Umbilical cord (tissue), 1 donor: ENCODE results near the gene REEP6. TPM values are rescaled to one million over a fixed set of nuclear protein-coding genes. Genes with fewer than 3 reads are reported as not detected.

Experiments
- total RNA-seq: library from RNA; depleted of rRNA; stranded (reverse); fragments of >200 nt; gene quantifications from one replicate; pipeline ENCODE4 v1.2.3, GENCODE V29; 2014; ENCODE audit warnings: low replicate concordance; ENCODE audit not compliant: insufficient read depth

Gene REEP6
- total RNA-seq, 1 donor from 2014 or later, result 1.4 TPM

Other genes starting within 250 kb of the REEP6 start
- gene ATP5F1D, start 249.4 kb upstream of the REEP6 start, total RNA-seq, result 24.8 TPM
- gene MIDN, start 242.6 kb upstream of the REEP6 start, total RNA-seq, result 16.6 TPM
- gene CIRBP, start 221.8 kb upstream of the REEP6 start, total RNA-seq, result 319 TPM
- 1.7 TPM for gene FAM174C, start 215.7 kb upstream of the REEP6 start, total RNA-seq
- not detected for gene EFNA2, start 205.3 kb upstream of the REEP6 start, total RNA-seq
- gene NDUFS7, start 107.3 kb upstream of the REEP6 start, total RNA-seq, result 29.1 TPM
- 13.7 TPM for gene GAMT, start 89.6 kb upstream of the REEP6 start, total RNA-seq
- gene DAZAP1, start 83.6 kb upstream of the REEP6 start, total RNA-seq, result 30.8 TPM
- gene RPS15, start 52.8 kb upstream of the REEP6 start, total RNA-seq, result 212 TPM
- gene APC2, start 41.1 kb upstream of the REEP6 start, total RNA-seq, result 0.72 TPM
- gene C19orf25, start 12.0 kb upstream of the REEP6 start, total RNA-seq, result 22.9 TPM
- 1.9 TPM for gene PCSK4, start 831 bp upstream of the REEP6 start, total RNA-seq
- gene ADAMTSL5, start 21.8 kb downstream of the REEP6 start, total RNA-seq, result 5.1 TPM
- not detected for gene PLK5, start 32.9 kb downstream of the REEP6 start, total RNA-seq
- gene MEX3D, start 77.1 kb downstream of the REEP6 start, total RNA-seq, result 50.3 TPM
- 76.1 TPM for gene MBD3, start 101.7 kb downstream of the REEP6 start, total RNA-seq
- 86.2 TPM for gene UQCR11, start 114.3 kb downstream of the REEP6 start, total RNA-seq
- gene TCF3, start 161.4 kb downstream of the REEP6 start, total RNA-seq, result 18.5 TPM